HG03196 (cell line): ENCODE results near the gene SOX9.
"Not testable (repeated sequence)": the region's sequence is repeated elsewhere in the genome, so short reads cannot be mapped to it uniquely, and the experiment has no call there.

Experiments
- ATAC-seq: cut with Tn5 transposase; IDR thresholded peaks from one replicate; pipeline ENCODE4 v1.9.1; 2021; ENCODE audit not compliant: unreplicated experiment

The SOX9 gene

DNA sequence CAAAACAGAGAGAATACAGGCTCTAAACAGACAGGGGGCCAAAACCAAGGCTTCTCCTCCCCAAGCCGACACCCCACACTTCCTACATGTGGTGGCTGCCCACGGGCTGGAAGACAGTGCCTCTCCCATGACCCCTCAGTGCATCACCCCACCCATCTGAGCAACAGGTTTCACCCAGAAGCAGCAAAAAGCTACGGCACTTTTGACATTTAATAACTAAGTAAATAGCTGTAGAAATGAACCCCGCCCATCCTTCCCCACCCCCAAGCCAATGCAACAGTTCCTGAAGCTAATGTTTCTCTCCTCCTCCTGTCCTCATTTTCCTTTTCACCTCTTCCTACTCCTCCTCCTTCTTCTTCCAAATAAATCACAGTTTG lies 9.9 kb upstream of the SOX9 start:
- no peak for ATAC-seq

- no peak for ATAC-seq
These were observed 9.4 kb upstream of the SOX9 start for GRCh38 chr17:72111336-72111923.

DNA sequence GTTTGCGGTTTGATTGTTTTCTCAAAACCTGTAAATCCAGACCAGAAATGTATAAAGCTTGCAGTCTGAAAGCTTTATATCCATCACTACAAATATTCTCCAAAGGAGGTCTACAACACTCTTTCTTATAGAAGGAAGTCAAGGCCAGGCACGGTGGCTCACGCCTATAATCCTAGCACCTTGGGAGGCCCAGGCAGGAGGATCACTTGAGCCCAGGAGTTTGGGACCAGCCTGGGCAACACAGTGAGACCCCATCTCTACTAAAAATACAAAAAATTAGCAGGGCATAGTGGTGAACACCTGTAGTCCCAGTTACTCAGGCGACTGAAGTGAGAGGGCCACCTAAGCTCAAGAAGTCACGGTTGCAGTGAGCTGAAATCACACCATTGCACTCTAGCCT lies 8.9 kb upstream of the SOX9 start:
- not testable (repeated sequence) for ATAC-seq

DNA sequence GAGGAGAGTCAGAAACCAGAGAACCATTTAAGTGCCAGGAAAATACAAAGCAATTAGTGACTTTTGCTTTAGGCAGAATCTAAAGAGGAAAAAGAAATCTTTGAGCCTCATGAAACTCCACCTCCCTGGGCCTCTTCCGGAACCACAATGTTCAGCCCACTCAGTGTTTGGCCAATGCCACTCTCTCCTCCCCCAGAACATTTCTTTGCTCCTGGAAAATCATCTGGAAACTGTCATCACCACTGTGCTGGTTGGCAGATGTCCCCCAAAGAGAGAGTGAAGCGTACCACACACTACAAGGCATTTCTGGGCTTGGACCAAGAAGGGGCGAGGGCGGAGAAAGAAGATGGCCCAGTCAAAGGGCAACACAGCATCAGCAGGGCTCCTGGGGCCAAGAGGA lies 7.1 kb upstream of the SOX9 start:
- no peak for ATAC-seq

GRCh38 chr17:72115781-72116525 lies 4.9 kb upstream of the SOX9 start:
- ATAC-seq: no peak

- ATAC-seq: no peak
These were observed 3.9 kb upstream of the SOX9 start for GRCh38 chr17:72116661-72117521.

- no peak for ATAC-seq
These were observed 3.1 kb upstream of the SOX9 start for GRCh38 chr17:72117535-72118334.

DNA sequence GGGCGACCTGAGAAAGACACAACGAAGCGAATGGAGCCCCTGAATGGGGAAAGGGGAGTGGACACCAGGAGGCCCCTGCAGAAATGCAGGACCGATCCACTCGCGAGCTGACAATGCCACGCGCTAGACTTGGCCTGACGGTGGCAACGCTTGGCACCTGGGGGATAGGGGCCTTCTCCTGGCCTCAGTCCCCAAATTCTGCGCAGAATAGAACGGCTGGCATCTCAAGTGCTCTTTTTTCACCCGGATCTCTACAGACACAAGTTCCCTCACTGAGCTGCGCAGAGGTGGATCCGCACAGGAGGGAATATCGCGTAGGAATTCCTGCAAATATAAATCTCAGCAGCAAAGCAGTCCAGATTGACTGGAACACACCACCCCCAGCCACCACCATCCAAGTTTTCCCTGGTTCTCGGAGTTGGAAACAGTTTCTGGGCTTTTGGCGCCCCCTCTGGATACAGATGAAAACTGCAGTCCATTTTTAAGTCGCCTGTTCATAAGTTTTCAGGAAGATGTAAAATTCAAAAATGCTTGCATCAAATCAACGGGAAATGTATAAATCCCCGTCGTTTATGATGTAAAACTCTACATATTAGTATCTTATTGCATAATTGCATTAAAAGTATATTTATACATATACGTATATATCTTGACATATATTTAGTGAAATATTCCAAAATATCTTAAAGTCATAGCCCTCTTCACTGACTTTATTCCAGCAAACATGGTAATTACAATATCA lies 2.3 kb upstream of the SOX9 start:
- ATAC-seq: no peak

GRCh38 chr17:72119077-72119872 lies 1.5 kb upstream of the SOX9 start:
- ATAC-seq: no peak

GRCh38 chr17:72119873-72120641 lies 763 bp upstream of the SOX9 start:
- ATAC-seq: no peak

DNA sequence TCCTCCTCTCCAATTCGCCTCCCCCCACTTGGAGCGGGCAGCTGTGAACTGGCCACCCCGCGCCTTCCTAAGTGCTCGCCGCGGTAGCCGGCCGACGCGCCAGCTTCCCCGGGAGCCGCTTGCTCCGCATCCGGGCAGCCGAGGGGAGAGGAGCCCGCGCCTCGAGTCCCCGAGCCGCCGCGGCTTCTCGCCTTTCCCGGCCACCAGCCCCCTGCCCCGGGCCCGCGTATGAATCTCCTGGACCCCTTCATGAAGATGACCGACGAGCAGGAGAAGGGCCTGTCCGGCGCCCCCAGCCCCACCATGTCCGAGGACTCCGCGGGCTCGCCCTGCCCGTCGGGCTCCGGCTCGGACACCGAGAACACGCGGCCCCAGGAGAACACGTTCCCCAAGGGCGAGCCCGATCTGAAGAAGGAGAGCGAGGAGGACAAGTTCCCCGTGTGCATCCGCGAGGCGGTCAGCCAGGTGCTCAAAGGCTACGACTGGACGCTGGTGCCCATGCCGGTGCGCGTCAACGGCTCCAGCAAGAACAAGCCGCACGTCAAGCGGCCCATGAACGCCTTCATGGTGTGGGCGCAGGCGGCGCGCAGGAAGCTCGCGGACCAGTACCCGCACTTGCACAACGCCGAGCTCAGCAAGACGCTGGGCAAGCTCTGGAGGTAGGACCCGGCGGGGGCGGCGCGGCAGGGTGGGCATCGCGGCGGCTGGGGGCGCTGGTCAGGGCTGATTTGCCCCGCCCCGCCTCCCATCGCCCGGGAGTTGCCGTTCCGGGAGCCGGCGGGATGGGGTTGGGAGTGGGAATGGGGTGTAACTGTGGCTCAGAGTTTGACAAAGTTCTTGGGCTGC lies 567 bp downstream of the SOX9 start:
- ATAC-seq: peak; percentile 18

DNA sequence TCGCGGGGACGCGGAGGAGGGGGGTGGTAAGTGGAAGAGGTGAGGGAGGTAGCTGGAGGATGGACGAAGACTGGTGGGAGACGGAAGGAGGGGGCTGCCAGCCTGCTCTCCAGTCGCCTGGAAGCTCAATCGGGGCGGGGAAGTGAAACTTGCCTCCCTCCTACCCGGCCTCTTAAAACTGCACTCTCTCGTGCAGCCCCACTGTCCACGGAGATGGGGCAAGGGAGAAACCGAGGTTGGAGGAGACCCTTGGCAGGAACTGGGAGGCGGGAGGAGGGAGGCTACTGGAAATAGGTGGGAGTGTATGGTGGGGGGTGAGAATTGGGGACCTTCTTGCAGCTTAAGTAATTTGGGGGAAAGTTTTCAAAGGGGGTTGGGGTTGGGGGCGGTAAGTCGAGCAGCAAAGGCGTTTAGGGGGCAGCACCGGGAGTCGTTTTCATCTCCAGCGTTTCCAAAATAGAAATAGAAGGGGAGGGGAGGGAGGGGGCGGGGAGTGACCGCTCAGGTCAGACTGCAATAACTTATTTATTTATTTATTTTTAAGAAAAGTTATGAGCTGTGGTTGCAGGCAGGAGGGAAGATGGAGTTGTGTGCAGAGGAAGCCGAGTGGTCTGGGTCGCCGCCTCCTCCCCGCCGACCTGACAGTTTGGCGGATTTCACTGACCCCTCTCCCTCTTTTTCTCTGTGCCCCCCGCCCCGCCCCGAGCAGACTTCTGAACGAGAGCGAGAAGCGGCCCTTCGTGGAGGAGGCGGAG lies 1.4 kb downstream of the SOX9 start:
- no peak for ATAC-seq

DNA sequence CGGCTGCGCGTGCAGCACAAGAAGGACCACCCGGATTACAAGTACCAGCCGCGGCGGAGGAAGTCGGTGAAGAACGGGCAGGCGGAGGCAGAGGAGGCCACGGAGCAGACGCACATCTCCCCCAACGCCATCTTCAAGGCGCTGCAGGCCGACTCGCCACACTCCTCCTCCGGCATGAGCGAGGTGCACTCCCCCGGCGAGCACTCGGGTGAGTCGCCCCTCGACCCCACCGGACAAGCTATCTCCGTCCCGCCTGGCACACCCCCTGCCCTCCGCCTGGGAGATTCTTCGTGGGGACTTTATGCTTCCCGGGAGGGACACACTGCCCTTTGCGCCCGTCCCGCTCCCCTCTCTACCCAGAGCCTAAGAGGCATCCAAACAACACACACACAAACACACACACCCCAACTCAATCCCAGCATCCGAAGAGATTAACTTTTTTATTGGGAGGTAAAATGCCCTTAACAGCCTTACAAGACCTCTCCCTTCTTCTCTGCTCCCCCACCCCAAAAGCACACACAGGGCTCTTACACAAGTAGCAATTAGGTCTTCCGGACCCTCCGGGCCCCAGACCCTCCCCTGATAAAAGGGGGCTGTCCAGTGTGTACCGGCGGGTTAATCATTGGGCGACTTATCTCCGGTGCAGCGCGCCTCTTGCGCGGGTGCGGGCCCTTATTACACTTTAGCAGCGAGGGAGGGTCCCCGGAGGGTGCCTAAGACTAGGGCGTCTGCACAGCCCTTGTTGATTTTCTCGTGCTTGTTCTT lies 2.1 kb downstream of the SOX9 start:
- no peak for ATAC-seq

- ATAC-seq: no peak
These were observed 3.0 kb downstream of the SOX9 start for GRCh38 chr17:72123530-72124437.

DNA sequence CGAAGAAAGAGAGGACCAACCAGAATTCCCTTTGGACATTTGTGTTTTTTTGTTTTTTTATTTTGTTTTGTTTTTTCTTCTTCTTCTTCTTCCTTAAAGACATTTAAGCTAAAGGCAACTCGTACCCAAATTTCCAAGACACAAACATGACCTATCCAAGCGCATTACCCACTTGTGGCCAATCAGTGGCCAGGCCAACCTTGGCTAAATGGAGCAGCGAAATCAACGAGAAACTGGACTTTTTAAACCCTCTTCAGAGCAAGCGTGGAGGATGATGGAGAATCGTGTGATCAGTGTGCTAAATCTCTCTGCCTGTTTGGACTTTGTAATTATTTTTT lies 3.6 kb downstream of the SOX9 start:
- no peak for ATAC-seq

- ATAC-seq: no peak
These were observed 4.4 kb downstream of the SOX9 start for GRCh38 chr17:72125226-72125651.
